Activated CD8-positive, alpha-beta T cell treated with anti-CD3 and anti-CD28 coated beads for 36 hours (primary cell): ENCODE measurements around the gene ZNF546. TPM values are rescaled to one million over a fixed set of nuclear protein-coding genes. Genes with fewer than 3 reads are reported as not detected.

Source experiments
- ATAC-seq: fragments of 200-7000 bp; cut with Tn5 transposase; one replicate; pipeline ENCODE4 v1.10.0; 2021; ENCODE audit warnings: mild to moderate bottlenecking, moderate library complexity
- CTCF ChIA-PET: fragments of 350-600 bp; sonication (Branson Sonifier 250); formaldehyde crosslinking; loops from one replicate; lab custom pipeline; 2021; ENCODE audit warnings: antibody characterized with exemption; lab: Charles Lee
- POLR2A ChIA-PET: fragments of 350-600 bp; sonication (Branson Sonifier 250); formaldehyde crosslinking; loops from one replicate; lab custom pipeline; 2021; ENCODE audit warnings: antibody characterized with exemption; lab: Charles Lee
- DNase-seq: peaks from one replicate; pipeline ENCODE4 v3.0.0-alpha.2; 2020
- H3K27ac Mint-ChIP-seq: one replicate; pipeline ENCODE4 v1.8.0; 2021; ENCODE audit warnings: mild to moderate bottlenecking, mixed read lengths
- H3K27me3 Mint-ChIP-seq: one replicate; pipeline ENCODE4 v1.8.0; 2021; ENCODE audit warnings: mixed read lengths
- H3K36me3 Mint-ChIP-seq: one replicate; pipeline ENCODE4 v1.8.0; 2021; ENCODE audit warnings: low read depth, mixed read lengths
- H3K4me1 Mint-ChIP-seq: one replicate; pipeline ENCODE4 v1.8.0; 2021; ENCODE audit warnings: low read depth, mixed read lengths
- H3K4me3 Mint-ChIP-seq: one replicate; pipeline ENCODE4 v1.8.0; 2021; ENCODE audit warnings: mild to moderate bottlenecking, moderate library complexity, mixed read lengths
- H3K9me3 Mint-ChIP-seq: one replicate; pipeline ENCODE4 v1.8.0; 2021; ENCODE audit warnings: mixed read lengths
- intact Hi-C: fragments of 100-400 bp; cut with micrococcal nuclease; formaldehyde crosslinking; loops from one replicate; pipeline ENCODE4 v1.10.0; 2022
- total RNA-seq, 2 experiments: library from RNA; stranded (reverse); gene quantifications; one replicate each; pipeline ENCODE4 v1.2.3, GENCODE V29; 2021
- TF ChIP-seq, protein P1 (sequence below): fragments of 200-600 bp; IDR thresholded peaks from one replicate; pipeline ENCODE4 v1.8.0; 2022; ENCODE audit warnings: antibody characterized with exemption, mild to moderate bottlenecking

Gene ZNF546
- 1 to 10 TPM; 5.2 to 5.6 TPM for total RNA-seq

DNA sequence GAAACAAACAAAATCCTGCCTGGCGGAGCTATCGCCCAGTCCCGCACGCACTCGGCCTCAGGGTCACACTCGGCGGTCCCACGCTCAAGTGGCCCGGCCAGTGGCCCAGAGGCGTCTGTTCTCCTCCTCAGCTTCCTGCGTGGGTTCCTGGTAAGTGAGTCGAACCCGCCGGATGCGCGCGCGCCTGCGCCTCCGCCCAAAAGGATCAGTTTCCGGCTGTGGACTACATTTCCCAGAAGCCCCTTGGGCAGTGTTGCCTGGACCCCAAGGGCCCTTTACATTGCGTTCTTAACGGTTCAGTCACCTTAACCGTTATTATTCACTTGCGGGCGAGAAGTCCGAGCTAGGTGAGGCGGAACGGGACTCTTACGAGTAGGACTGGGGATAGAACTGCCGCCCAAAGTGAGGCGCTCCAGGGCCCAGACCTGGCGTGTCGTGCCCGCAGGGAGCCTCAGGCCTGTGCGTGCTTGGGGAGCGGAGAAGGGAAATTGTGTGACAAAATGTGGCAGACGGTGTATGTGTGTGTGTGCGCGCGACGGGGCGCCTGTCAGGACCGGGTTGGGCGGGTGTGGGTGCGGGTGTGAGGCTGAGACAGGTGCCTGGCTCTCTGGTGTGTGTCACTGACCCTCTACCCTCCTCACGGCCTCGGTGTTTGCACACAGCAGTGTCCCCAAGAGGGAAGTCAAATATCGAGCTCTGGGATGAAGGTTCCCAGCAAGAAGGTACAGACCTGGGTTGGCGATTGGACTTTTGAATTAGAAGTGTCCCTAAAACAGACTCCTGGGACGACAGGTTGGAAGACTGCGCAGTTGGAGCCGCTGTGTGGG lies at the start of gene ZNF546:
TSS of gene ZNF546 (plus strand) at position 250 of the 827 bp plus-strand sequence. CDS start 1,267 bp downstream, outside the sequence.
- peaks cover 41% of the 10 kb centered on the region for H3K36me3 Mint-ChIP-seq
- no peaks in the 10 kb centered on the region for H3K27me3 Mint-ChIP-seq
- ChIA-PET CTCF (interaction anchor here (0.8 to 1.5 kb wide), 4 partner anchors 18 to 59 kb away, joined by 3 to 6 read pairs (median 4); partner anchors contain the start of genes PSMC4 and ZNF780B), POLR2A (interaction anchor here (0.6 to 2.8 kb wide), 16 partner anchors 11 to 82 kb away, joined by 3 to 30 read pairs (median 4); partner anchors contain the start of genes PSMC4 and ZNF780B)
- TF ChIP-seq, protein P1, sequence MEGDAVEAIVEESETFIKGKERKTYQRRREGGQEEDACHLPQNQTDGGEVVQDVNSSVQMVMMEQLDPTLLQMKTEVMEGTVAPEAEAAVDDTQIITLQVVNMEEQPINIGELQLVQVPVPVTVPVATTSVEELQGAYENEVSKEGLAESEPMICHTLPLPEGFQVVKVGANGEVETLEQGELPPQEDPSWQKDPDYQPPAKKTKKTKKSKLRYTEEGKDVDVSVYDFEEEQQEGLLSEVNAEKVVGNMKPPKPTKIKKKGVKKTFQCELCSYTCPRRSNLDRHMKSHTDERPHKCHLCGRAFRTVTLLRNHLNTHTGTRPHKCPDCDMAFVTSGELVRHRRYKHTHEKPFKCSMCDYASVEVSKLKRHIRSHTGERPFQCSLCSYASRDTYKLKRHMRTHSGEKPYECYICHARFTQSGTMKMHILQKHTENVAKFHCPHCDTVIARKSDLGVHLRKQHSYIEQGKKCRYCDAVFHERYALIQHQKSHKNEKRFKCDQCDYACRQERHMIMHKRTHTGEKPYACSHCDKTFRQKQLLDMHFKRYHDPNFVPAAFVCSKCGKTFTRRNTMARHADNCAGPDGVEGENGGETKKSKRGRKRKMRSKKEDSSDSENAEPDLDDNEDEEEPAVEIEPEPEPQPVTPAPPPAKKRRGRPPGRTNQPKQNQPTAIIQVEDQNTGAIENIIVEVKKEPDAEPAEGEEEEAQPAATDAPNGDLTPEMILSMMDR: no peak
- H3K4me1 Mint-ChIP-seq: peaks cover 44% of the 10 kb centered on the region
- peak; percentile 96 for DNase-seq
- intact Hi-C loops: no loop called here
- peak within 1 kb of the TSS; percentile 89 for H3K4me3 Mint-ChIP-seq
- H3K9me3 Mint-ChIP-seq: peaks cover 19% of the 10 kb centered on the region
- peak within 1 kb of the TSS; percentile 97 for H3K27ac Mint-ChIP-seq
- peak; percentile 90 for ATAC-seq

DNA sequence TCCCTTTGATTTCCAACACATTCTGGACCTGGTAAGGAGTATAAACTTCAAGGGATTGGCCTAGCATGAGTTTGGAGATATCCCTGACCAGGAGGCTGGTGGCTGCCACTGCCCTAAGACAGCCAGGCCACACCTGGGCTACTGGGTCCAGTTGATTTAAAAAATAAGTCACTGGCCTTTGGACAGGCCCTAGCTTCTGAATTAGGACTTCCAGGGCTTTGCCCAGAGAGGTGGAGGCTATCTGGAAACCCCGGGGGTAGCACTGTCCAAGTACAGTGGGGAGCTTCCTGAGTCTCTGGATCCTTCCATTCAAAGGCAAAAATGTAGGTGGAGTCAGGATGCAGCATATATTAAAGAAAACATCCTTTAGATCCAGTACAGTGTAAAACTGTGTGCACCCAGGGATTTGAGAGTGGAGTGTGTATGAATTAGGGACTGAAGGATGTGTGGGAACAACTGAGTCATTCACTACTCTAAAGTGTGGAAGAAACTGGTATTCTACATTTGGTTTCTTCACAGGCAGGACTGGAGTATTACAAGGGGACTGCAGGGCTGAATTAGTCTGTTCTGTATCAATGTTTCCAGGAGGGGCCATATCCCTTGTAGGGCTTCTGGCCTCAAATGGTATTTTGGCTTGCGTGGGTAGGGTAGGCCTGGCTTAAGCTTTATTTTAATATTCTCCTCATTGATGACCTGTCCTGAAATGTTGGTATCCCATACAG lies 47.7 kb upstream of the ZNF546 start:
- TF ChIP-seq, protein P1: no peak
- peak; percentile 43 for ATAC-seq
- Mint-ChIP-seq H3K27ac (peak overlapping the region; percentile 98), H3K36me3 (peaks cover 31% of the 10 kb centered on the region), H3K27me3 (no peaks in the 10 kb centered on the region), H3K9me3 (peaks cover 5% of the 10 kb centered on the region), H3K4me1 (peaks cover 81% of the 10 kb centered on the region), H3K4me3 (no peak overlapping the region)
- POLR2A ChIA-PET: interaction anchor here (3.2 kb wide), 1 partner anchor 21 kb away, joined by 10 read pairs; the partner anchor contains the start of gene PSMC4
- DNase-seq: no peak
- intact Hi-C loops: no loop called here
- CTCF ChIA-PET: interaction anchor here (1.3 to 3.5 kb wide), 2 partner anchors 12 to 22 kb away, joined by 3 to 10 read pairs; partner anchors contain the start of gene PSMC4

DNA sequence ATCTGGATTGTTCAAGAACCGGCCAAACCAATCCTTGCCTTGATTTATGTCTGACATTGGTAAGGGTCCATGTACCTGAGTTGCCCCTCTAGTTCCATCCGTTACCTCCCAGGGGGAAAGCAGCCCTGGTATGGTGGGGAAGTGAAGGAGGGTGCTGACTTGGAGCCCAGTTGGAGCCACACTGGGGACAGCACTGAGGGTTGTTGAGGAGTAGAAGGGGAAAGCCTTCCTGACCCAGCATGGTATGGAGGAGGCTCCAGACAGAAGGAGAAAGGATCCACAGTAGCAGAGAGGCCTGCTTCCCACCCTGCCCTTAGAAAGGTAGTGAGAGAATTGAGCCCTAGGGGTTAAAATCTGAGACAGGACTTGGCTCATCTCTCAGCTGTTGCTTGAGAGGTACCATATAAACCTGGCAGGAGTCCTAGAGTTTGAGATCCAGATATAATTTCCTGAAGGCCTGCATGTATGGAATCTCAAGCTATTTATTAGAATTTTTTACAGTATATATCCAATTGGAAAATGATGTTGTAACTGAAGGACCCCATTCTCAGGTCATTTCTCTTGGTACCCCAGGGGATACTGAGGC lies 45.7 kb upstream of the ZNF546 start:
- ChIA-PET POLR2A (interaction anchor here (1.0 to 2.4 kb wide), 3 partner anchors 8 to 45 kb away, joined by 4 to 21 read pairs (median 6); partner anchors contain the start of genes PSMC4 and ZNF546), CTCF (interaction anchor here (1.5 to 2.2 kb wide), 2 partner anchors 9 to 19 kb away, joined by 6 to 11 read pairs; partner anchors contain the start of gene PSMC4)
- Mint-ChIP-seq H3K9me3 (peaks cover 5% of the 10 kb centered on the region), H3K4me3 (peak overlapping the region; percentile 48), H3K27me3 (no peaks in the 10 kb centered on the region), H3K4me1 (peaks cover 72% of the 10 kb centered on the region), H3K27ac (peak overlapping the region; percentile 98), H3K36me3 (peaks cover 29% of the 10 kb centered on the region)
- intact Hi-C loops: no loop called here
- DNase-seq (no peak), ATAC-seq (no peak)
- TF ChIP-seq, protein P1: no peak

DNA sequence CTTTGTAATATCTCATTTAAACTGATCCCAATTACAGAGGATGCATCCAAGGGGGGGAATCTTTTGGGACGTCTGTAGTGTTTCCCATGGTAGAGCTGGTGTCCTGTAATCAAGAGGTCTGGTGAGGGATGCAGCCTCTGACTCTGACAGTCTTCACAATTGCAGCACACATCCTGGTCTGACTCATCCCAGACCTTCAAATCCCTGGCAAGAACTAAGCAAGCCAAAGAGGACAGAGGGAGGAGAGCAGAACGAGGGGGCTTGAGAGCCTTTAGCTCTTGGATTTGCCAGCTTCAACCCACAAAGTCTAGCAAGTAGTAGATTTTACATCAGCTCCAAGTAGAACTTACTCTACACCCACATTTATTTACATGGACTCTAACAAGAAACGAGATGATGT lies 45.2 kb upstream of the ZNF546 start:
- Mint-ChIP-seq H3K9me3 (peaks cover 3% of the 10 kb centered on the region), H3K36me3 (peaks cover 27% of the 10 kb centered on the region), H3K4me3 (peak overlapping the region; percentile 29), H3K4me1 (peaks cover 70% of the 10 kb centered on the region), H3K27me3 (no peaks in the 10 kb centered on the region), H3K27ac (peak overlapping the region; percentile 98)
- DNase-seq: no peak
- ATAC-seq: peak; percentile 45
- intact Hi-C loops: no loop called here
- ChIA-PET CTCF (interaction anchor here (1.5 to 2.2 kb wide), 2 partner anchors 10 to 19 kb away, joined by 6 to 11 read pairs; partner anchors contain the start of gene PSMC4), POLR2A (interaction anchor here (1.0 to 2.4 kb wide), 3 partner anchors 9 to 45 kb away, joined by 4 to 21 read pairs (median 6); partner anchors contain the start of genes PSMC4 and ZNF546)
- TF ChIP-seq, protein P1: no peak
